Fibroblast of lung (primary cell): Measurements from ENCODE around the gene SMPDL3B. TPM values are rescaled to one million over a fixed set of nuclear protein-coding genes. Genes with fewer than 3 reads are reported as not detected.

Experiments
- DNase-seq, 2 donors: peaks; one replicate each; pipeline versions ENCODE4 v3.0.0 to v3.0.0-alpha.2; 2010; ENCODE audit warnings: low read depth in 2 of 2
- H2AFZ ChIP-seq: 2 replicates; pipeline ENCODE4 v1.5.1; 2012; ENCODE audit warnings: low read length, control low read depth, inconsistent platforms
- H3K27ac ChIP-seq: 2 replicates; pipeline ENCODE4 v1.5.1; 2011; ENCODE audit warnings: low read length, control low read depth; ENCODE audit not compliant: insufficient read depth
- H3K27me3 ChIP-seq: 2 replicates; pipeline ENCODE4 v1.5.1; 2011; ENCODE audit warnings: mild to moderate bottlenecking, low read length; ENCODE audit not compliant: control insufficient read depth, insufficient read depth
- H3K36me3 ChIP-seq: 2 replicates; pipeline ENCODE4 v1.5.1; 2011; ENCODE audit warnings: low read length; ENCODE audit not compliant: control insufficient read depth, insufficient read depth
- H3K4me1 ChIP-seq: 2 replicates; pipeline ENCODE4 v1.5.1; 2011; ENCODE audit warnings: low read length; ENCODE audit not compliant: control insufficient read depth, insufficient read depth; ENCODE audit errors: extremely low read depth
- H3K4me2 ChIP-seq: 2 replicates; pipeline ENCODE4 v1.5.1; 2011; ENCODE audit warnings: low read length, control low read depth; ENCODE audit not compliant: insufficient read depth; ENCODE audit errors: extremely low read depth
- H3K4me3 ChIP-seq, 4 experiments: fragments of 200-600 bp in 1 of 4; sonication (generic) in 1 of 4; replicated peaks in 1 of 4; 2 replicates each; pipeline ENCODE4 v1.5.1; 2011 to 2016; ENCODE audit warnings: low read length in 4 of 4, low read depth in 3 of 4, mild to moderate bottlenecking in 3 of 4, control low read depth in 2 of 4, inconsistent platforms in 1 of 4, mixed read lengths in 1 of 4; ENCODE audit not compliant: insufficient read depth in 1 of 4; ENCODE audit errors: control extremely low read depth in 1 of 4
- H3K79me2 ChIP-seq: 2 replicates; pipeline ENCODE4 v1.5.1; 2012; ENCODE audit warnings: mild to moderate bottlenecking, low read length, inconsistent platforms; ENCODE audit not compliant: control insufficient read depth, insufficient read depth
- H3K9ac ChIP-seq: 2 replicates; pipeline ENCODE4 v1.5.1; 2011; ENCODE audit warnings: mild to moderate bottlenecking, low read length, control low read depth; ENCODE audit not compliant: insufficient read depth
- H3K9me3 ChIP-seq: 2 replicates; pipeline ENCODE4 v1.5.1; 2012; ENCODE audit warnings: low read depth, low read length; ENCODE audit not compliant: control insufficient read depth, insufficient read depth
- H4K20me1 ChIP-seq: 2 replicates; pipeline ENCODE4 v1.5.1; 2011; ENCODE audit warnings: low read length; ENCODE audit not compliant: control insufficient read depth, insufficient read depth; ENCODE audit errors: extremely low read depth
- CTCF ChIP-seq, 2 donors: IDR thresholded peaks in 1 of 2; conservative IDR thresholded peaks in 1 of 2; 1 replicate in 1 of 2; 2 replicates in 1 of 2; pipeline ENCODE4 v1.5.1; 2011 to 2012; ENCODE audit warnings: low read length in 2 of 2, control low read depth in 1 of 2, inconsistent platforms in 1 of 2, low read depth in 1 of 2, mild to moderate bottlenecking in 1 of 2
- EZH2 ChIP-seq: IDR thresholded peaks from 2 replicates; pipeline ENCODE4 v1.5.1; 2012; ENCODE audit warnings: low read length, control low read depth, mild to moderate bottlenecking; ENCODE audit errors: missing control alignments
- polyA plus RNA-seq, 2 donors: library from polyadenylated mRNA; depleted of rRNA in 1 of 2; stranded (reverse) in 1 of 2; unstranded in 1 of 2; fragments of >200 nt; gene quantifications; 2 replicates each; pipeline ENCODE4 v1.2.1, GENCODE V29; 2011 to 2012; ENCODE audit warnings: missing spikeins in 1 of 2
- total RNA-seq: library from RNA; depleted of rRNA; stranded (reverse); fragments of >200 nt; gene quantifications from 2 replicates; pipeline ENCODE4 v1.2.1, GENCODE V29; 2014

Gene SMPDL3B
- total and polyA plus RNA-seq, 2 donors (not counting 1 experiment from before 2014, with no cell fraction given) = 0.17 TPM; not detected in 1

GRCh38 chr1:27940870-27941560 is 6.2 kb downstream of the SMPDL3B start:
- Histone ChIP-seq H3K4me1 (no peaks in the 10 kb centered on the region), H3K4me3 (no peak overlapping the region), H3K36me3 (no peaks in the 10 kb centered on the region), H3K79me2 (no peaks in the 10 kb centered on the region), H3K27me3 (peaks cover 1% of the 10 kb centered on the region), H3K27ac (no peak overlapping the region), H4K20me1 (no peaks in the 10 kb centered on the region), H3K9ac (no peak overlapping the region), H2AFZ (no peak overlapping the region), H3K9me3 (no peaks in the 10 kb centered on the region), H3K4me2 (no peak overlapping the region)
- no peak for DNase-seq
- TF ChIP-seq EZH2 (no peak), CTCF (conservative IDR thresholded peaks at IDR 0.05 in 1 of 2, IDR thresholded peaks at IDR 0.05 in 1 of 2; ENCODE audit: low read depth in 1 of 2, low read length in 2 of 2) (no peak)

- no peak overlapping the region for H3K4me2 ChIP-seq
These were observed 7.1 kb downstream of the SMPDL3B start for GRCh38 chr1:27941671-27942540.

More at GRCh38 chr1:27941671-27942540, 7.1 kb downstream of the SMPDL3B start:
- Histone ChIP-seq H3K4me3 (no peak overlapping the region), H3K9me3 (no peaks in the 10 kb centered on the region), H3K9ac (no peak overlapping the region), H3K79me2 (no peaks in the 10 kb centered on the region), H2AFZ (no peak overlapping the region), H3K4me1 (no peaks in the 10 kb centered on the region), H4K20me1 (no peaks in the 10 kb centered on the region), H3K27ac (no peak overlapping the region), H3K27me3 (no peaks in the 10 kb centered on the region), H3K36me3 (no peaks in the 10 kb centered on the region)
- TF ChIP-seq EZH2 (no peak), CTCF (conservative IDR thresholded peaks at IDR 0.05 in 1 of 2, IDR thresholded peaks at IDR 0.05 in 1 of 2; ENCODE audit: low read depth in 1 of 2, low read length in 2 of 2) (no peak)
- DNase-seq = no peak
